Type B pancreatic cell (in vitro differentiated cells): ENCODE measurements around the gene RNF125. TPM values are rescaled to one million over a fixed set of nuclear protein-coding genes. Genes with fewer than 3 reads are reported as not detected.

Experiments used
- DNase-seq: peaks from one replicate; pipeline ENCODE4 v3.0.0; 2021; ENCODE audit warnings: mixed read lengths; ENCODE audit not compliant: unreplicated experiment; ENCODE audit errors: extremely low spot score
- H3K27ac Mint-ChIP-seq: 2 replicates; pipeline ENCODE4 v1.8.0; 2021; ENCODE audit warnings: mild to moderate bottlenecking, mixed read lengths
- H3K27me3 Mint-ChIP-seq: 2 replicates; pipeline ENCODE4 v1.8.0; 2021; ENCODE audit warnings: mixed read lengths
- H3K36me3 Mint-ChIP-seq: 2 replicates; pipeline ENCODE4 v1.8.0; 2021; ENCODE audit warnings: mixed read lengths
- H3K4me1 Mint-ChIP-seq: one replicate; pipeline ENCODE4 v1.8.0; 2021; ENCODE audit warnings: mixed read lengths; ENCODE audit not compliant: unreplicated experiment
- H3K4me3 Mint-ChIP-seq: 2 replicates; pipeline ENCODE4 v1.8.0; 2021; ENCODE audit warnings: mild to moderate bottlenecking, mixed read lengths
- H3K9me3 Mint-ChIP-seq: 2 replicates; pipeline ENCODE4 v1.8.0; 2021; ENCODE audit warnings: mixed read lengths
- CTCF ChIP-seq: fragments of 200-600 bp; sonication (generic); conservative IDR thresholded peaks from 2 replicates; pipeline ENCODE4 v1.5.0; 2021; ENCODE audit warnings: antibody characterized with exemption, mild to moderate bottlenecking
- long read RNA-seq: library from polyadenylated mRNA; unstranded; transcript quantifications from one replicate; pipeline ENCODE4 v2.0.0, GENCODE V29; 2020
- total RNA-seq: library from RNA; stranded (reverse); gene quantifications from 2 replicates; pipeline ENCODE4 v1.2.1, GENCODE V29; 2021; ENCODE audit warnings: low replicate concordance

RNF125 gene
- total RNA-seq = 0.94 and 1.8 TPM in 2 replicates
- long read RNA-seq, full-length matches to known transcripts = 2 of 3 reads
- long read RNA-seq, partial matches to known transcripts = 0 of 3 reads
- long read RNA-seq, other reads (novel, unspliced or antisense) = 1 of 3 reads

GRCh38 chr18:32018331-32019250 is at the start of gene RNF125:
Gene RNF125, plus strand, starts transcription at chr18:32018825. Its CDS starts 39 bp downstream, at chr18:32018864.
- Mint-ChIP-seq H3K4me1 (peaks cover 17% of the 10 kb centered on the region), H3K27ac (peak within 1 kb of the TSS; percentile 82), H3K9me3 (no peaks in the 10 kb centered on the region), H3K4me3 (peak within 1 kb of the TSS; percentile 95), H3K36me3 (no peaks in the 10 kb centered on the region), H3K27me3 (peaks cover 25% of the 10 kb centered on the region)
- peak; percentile 86 for DNase-seq
- TF ChIP-seq CTCF = peak; percentile 28

GRCh38 chr18:31970617-31971016 is 48.0 kb upstream of the RNF125 start:
- Mint-ChIP-seq H3K9me3 (peaks cover 13% of the 10 kb centered on the region), H3K4me1 (no peaks in the 10 kb centered on the region), H3K27ac (no peak overlapping the region), H3K36me3 (no peaks in the 10 kb centered on the region), H3K27me3 (peaks cover 3% of the 10 kb centered on the region), H3K4me3 (no peak overlapping the region)
- TF ChIP-seq CTCF = no peak
- DNase-seq = no peak

GRCh38 chr18:31973929-31974546 is 44.6 kb upstream of the RNF125 start:
- no peak overlapping the region for H3K4me3 Mint-ChIP-seq
- TF ChIP-seq CTCF = no peak

GRCh38 chr18:31976242-31976641 is 42.4 kb upstream of the RNF125 start:
- Mint-ChIP-seq H3K27me3 (no peaks in the 10 kb centered on the region), H3K27ac (no peak overlapping the region), H3K9me3 (peaks cover 13% of the 10 kb centered on the region), H3K4me1 (no peaks in the 10 kb centered on the region), H3K36me3 (no peaks in the 10 kb centered on the region), H3K4me3 (no peak overlapping the region)
- DNase-seq = no peak
- TF ChIP-seq CTCF = no peak

More at GRCh38 chr18:31973929-31974546, 44.6 kb upstream of the RNF125 start:
- Mint-ChIP-seq H3K4me1 (no peaks in the 10 kb centered on the region), H3K36me3 (no peaks in the 10 kb centered on the region), H3K9me3 (peaks cover 13% of the 10 kb centered on the region), H3K27me3 (peaks cover 3% of the 10 kb centered on the region), H3K27ac (no peak overlapping the region)
- DNase-seq = no peak

GRCh38 chr18:31977270-31977872 is 41.3 kb upstream of the RNF125 start:
- Mint-ChIP-seq H3K27me3 (no peaks in the 10 kb centered on the region), H3K9me3 (peaks cover 9% of the 10 kb centered on the region), H3K4me1 (no peaks in the 10 kb centered on the region), H3K36me3 (no peaks in the 10 kb centered on the region), H3K4me3 (no peak overlapping the region), H3K27ac (no peak overlapping the region)
- TF ChIP-seq CTCF = peak; percentile 80
- DNase-seq = no peak
